Measurements from ENCODE around the gene TREX2. TPM values are rescaled to one million over a fixed set of nuclear protein-coding genes. Genes with fewer than 3 reads are reported as not detected.

Gene TREX2
- total RNA-seq, 1 donor from 2014 or later: 2.9 TPM

GRCh38 chrX:153394612-153395011 lies 51.2 kb downstream of the TREX2 start:
- FAIRE-seq: no peak
- DNase-seq (ENCODE audit: low spot score in 2 of 2): no peak

Small RNAs within 50 kb of the gene (small RNA-seq; reads per million reads assigned to genes)
- gene RN7SL667P: not detected

Other genes with a start within 250 kb of the TREX2 start
- gene PNMA6F, start 124.3 kb downstream of the TREX2 start, total RNA-seq: 0.82 TPM
- 5.7 TPM for gene ZNF275, start 111.9 kb downstream of the TREX2 start, total RNA-seq
- not detected for gene PNMA6E, start 44.7 kb downstream of the TREX2 start, total RNA-seq
- 0.82 TPM for gene ZFP92, start 34.6 kb downstream of the TREX2 start, total RNA-seq
- gene HAUS7, start 24.5 kb upstream of the TREX2 start, total RNA-seq: 6.5 TPM
- gene BGN, start 48.9 kb upstream of the TREX2 start, total RNA-seq: 1.6 TPM
- 7.3 TPM for gene ATP2B3, start 71.6 kb upstream of the TREX2 start, total RNA-seq
- gene CCNQ, start 153.1 kb upstream of the TREX2 start, total RNA-seq: 21.2 TPM
- gene DUSP9, start 201.1 kb upstream of the TREX2 start, total RNA-seq: 2.9 TPM
- 18.3 TPM for gene PNCK, start 227.8 kb upstream of the TREX2 start, total RNA-seq
- gene SLC6A8, start 241.9 kb upstream of the TREX2 start, total RNA-seq: 12.2 TPM

All from frontal cortex (tissue), 4 donors.